ENCODE results near the gene APOO.

GRCh38 chrX:23904096-23904495 lies 3.6 kb downstream of the APOO start:
- TF ChIP-seq CTCF (IDR thresholded peaks at IDR 0.05; ENCODE audit: poor library complexity, severe bottlenecking) (no peak), TAF1 (IDR thresholded peaks at IDR 0.05; ENCODE audit: low read depth) (no peak), EZH2 (IDR thresholded peaks at IDR 0.05; ENCODE audit: borderline replicate concordance, insufficient read depth, low read length, poor library complexity, severe bottlenecking) (no peak), RAD21 (conservative IDR thresholded peaks at IDR 0.05) (no peak), MXI1 (conservative IDR thresholded peaks at IDR 0.05; ENCODE audit: poor library complexity, severe bottlenecking) (no peak), POLR2AphosphoS5 (IDR thresholded peaks at IDR 0.05) (no peak), REST (IDR thresholded peaks at IDR 0.05; ENCODE audit: borderline replicate concordance) (no peak), SMC3 (conservative IDR thresholded peaks at IDR 0.05; ENCODE audit: poor library complexity) (no peak), EP300 (conservative IDR thresholded peaks at IDR 0.05; ENCODE audit: poor library complexity, severe bottlenecking) (no peak)

All from neural cell (in vitro differentiated cells).